Activated CD4-positive, alpha-beta T cell treated with anti-CD3 and anti-CD28 coated beads, Interleukin-2, amount 50 U/mL, for 16 hours (primary cell): ENCODE results near the gene SLIT1.
A peak's percentile ranks its signal among the peaks of the same experiment; 100 is the strongest.
"Not testable (repeated sequence)": the region's sequence is repeated elsewhere in the genome, so short reads cannot be mapped to it uniquely, and the experiment has no call there.

ENCODE experiments used
- DNase-seq: peaks from one replicate; pipeline ENCODE4 v3.0.0-alpha.2; 2020

SLIT1 gene

DNA sequence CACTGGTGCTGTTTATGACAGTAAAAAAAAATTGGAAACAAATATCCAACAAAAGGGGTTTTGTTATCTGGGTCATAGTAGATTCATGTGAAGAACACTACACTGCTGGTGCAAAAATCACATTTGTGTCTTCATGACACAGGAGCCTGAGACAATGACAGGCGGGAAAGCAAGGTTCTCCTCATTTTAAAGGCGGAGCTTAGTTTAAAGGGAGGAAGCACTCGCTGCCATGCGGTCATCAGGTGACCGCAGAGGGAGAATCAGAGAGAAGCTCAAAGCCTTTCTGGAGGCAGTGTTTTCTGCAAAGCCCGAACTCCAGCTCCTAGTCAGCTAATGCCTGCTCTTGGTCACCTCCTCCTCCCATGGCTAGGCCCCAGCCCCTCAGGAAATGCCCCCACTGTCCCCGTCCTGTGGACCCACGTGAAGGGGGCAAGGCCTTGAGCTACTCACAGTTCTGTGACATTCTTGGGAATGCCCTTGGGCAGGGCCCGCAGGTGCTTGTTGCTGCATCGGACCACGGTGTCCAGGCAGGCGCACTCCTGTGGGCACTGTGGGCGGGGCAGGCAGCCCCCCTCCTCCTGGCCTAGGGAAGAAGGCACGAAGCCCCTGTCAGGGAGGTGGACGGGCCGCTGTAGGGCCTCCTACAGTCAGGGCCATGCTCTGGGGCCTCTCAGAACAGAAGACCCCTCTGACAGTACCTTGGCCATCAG is 146.1 kb downstream of the SLIT1 start:
- DNase-seq, result no peak

DNA sequence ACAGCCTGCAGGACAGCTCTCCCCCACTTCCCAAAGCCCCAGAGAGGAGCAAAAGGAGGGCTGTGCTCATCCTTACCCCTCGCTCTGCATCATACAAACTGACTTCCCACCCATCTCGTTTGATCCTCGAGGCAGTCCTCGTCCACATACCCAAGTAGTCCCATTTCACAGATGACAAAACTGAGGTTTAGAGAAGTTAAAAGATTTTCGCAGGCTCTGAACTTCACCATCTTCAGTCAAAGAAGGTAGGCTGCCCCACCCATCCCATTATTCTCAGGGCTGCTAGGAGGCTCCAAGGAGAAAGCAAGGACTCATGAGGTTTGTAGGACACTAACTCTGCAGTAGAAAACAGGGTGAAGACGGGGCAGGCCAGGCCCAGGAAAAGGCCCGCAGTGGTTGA is 147.1 kb downstream of the SLIT1 start:
- DNase-seq, result no peak

DNA sequence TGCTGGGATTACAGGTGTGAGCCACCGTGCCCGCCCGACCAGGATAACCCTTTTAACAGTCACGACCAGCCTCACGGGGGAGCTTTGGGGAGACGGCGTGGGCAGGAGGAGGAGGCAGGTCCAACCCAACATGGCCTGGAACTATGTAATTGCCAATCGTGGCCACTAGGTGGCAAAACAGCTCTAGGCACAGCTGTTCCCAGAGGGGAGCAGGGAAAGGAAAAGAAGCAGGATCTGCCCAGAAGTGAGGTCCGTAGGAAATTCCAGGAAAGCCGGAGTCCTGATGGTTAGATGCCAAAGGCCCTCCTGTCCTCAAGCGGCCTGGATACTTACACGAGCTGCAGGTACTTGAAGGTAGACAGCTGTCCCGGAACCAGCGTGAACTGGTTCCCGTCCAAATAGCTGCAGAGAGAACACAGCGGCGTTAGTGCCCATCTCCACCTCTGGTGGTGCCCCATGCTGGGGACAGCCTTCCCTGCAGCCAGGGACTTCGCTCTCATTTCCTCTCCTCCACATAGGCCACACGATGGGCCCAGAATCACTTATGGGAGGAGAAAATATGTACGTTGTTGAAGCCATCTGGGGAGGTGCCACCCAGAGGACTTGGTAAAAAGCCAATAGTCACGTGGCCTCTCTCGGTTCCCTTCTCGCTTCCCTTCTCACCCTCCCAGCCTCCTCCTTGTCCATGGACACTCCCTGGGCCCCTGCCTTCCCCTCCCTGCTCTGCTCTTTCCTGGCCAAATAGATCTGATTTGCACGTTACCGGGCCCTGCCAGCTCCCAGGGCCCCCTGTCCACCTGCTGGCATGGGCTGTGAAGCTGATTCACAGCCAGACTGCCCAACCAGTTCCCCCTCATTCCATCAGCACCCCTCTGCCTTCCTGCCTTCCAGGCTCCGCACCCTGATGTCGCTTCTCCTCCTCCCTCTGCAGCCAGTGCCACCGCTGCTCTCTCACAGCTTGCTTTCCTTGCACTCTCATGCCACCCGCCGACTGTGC is 148.1 kb downstream of the SLIT1 start:
- peak; percentile 75 for DNase-seq

DNA sequence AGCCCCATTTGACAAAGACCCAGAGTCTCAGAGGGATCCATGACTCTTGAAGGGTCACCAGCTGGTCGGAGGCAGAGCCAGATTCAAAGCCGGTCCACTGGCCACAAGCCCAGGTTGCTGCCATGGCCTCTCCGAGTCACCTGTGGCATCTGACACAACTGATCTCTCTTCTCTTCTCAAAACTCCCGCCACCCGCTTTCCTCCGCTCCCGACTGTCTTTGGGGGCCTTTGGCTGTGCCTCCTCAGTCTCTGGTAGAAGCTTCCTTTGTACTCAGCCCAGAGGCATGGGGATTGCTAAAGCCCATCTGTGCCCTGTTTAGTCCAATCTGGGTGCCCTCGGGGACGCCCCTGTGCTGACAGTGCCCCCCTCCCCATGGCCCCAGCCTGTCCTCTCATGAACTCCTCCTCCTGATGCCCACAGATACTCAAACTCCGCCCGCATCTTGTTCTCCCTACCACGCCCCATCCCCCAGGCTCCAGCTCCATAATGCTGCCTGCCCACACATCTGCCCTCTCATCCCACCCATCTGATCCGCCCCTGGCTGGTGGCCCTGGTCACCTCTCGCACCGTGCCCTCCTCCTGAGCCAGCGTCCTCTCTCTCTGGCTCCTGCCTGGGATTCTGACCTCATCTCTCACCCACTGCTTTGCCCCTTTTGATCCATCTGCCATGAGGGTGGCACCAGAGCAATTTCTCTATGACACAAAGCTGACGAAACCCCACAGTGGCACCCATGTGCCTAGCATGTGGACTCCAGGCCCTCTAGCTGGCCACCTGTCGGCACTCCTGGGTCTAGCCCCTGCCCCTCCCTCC is 150.6 kb downstream of the SLIT1 start:
- DNase-seq, result no peak

DNA sequence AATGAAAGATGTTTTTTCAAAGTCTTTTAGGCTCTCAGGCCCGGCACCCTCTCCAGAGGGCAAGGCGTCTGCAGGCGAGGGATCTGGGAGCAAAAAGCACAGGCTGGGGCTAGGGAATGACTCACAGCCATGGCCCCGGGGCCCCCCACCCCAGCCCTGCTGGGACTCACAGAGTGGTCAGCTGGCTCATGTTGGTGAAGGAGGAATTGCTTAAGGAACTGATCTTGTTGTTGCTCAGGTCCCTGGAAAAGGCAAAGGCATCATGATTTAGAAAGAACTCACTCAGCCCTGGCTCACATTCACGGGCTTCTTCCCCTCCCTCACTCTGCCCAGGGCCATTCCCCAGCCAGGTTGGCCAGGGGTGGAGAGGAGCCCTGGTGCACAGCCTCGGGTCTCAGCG is 151.5 kb downstream of the SLIT1 start:
- no peak for DNase-seq

DNA sequence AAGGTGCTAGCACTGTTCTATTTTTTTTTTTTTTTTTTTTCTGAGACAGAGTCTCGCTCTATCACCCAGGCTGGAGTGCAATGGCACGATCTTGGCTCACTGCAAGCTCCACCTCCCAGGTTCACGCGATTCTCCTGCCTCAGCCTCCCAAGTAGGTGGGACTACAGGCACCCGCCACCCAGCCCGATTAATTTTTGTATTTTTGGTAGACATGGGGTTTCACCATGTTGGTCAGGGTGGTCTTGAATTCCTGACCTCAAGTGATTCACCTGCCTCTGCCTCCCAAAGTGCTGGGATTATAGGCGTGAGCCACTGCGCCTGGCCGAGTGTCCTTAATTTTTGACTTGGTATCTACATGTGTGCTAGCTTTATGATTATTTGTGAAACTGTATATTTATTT is 151.9 kb downstream of the SLIT1 start:
- not testable (repeated sequence) for DNase-seq

DNA sequence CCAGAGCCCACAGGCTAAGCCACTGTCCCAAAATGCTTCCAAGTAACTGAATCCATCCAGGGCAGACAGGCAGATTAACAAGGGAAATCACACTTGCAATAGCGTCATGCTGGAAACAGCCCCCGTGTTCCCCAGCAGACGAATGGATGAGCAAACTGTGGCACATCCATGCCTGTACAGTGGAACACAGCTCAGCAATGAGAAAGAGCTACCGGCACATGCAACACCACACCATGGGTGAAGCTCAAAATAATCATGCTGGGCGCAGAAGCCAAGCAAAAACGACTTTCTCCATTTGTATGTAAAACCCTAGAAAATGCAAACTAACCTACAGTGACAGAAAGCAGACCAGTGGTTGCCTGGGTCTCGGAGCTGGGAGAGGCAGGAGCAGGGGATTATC is 153.1 kb downstream of the SLIT1 start:
- no peak for DNase-seq

DNA sequence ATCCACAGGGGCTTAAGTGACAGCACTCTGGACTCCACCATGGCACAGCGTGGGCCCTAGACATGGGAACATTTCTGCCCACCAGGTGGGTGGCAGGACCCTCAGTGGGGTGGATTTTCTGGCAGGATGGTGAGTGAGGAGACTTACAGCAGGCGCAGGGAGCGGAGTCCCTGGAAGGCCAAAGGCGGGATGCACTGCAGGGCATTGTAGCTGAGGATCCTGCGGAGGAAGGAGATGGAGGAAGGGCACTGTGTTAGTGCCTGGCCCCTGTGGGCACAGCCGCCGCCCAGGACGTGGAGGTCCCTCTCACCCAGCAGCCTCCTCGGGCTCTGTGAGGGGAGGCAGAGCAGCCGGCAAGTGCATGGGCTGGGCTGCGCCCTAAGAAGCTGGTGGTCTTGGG is 154.3 kb downstream of the SLIT1 start:
- no peak for DNase-seq

DNA sequence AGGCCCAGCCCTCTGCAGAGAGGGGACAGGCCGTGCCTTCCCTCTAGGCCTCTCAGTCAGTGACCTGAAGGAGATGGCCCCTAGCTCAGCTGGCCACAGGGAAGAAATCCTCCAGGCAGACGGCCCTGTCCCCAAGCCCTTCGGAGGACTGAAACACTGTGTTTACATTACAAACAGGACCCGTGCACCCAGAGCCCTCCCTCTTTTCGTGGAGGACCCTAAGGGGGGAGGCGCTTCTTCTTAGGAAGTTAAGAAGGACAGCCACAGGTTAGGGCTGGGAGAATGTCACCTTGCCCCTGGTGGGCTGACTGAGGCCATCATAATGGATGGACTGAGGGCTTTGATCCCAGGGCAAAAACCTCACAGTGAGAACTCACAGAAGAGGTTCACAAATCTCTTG is 154.9 kb downstream of the SLIT1 start:
- DNase-seq, result no peak

DNA sequence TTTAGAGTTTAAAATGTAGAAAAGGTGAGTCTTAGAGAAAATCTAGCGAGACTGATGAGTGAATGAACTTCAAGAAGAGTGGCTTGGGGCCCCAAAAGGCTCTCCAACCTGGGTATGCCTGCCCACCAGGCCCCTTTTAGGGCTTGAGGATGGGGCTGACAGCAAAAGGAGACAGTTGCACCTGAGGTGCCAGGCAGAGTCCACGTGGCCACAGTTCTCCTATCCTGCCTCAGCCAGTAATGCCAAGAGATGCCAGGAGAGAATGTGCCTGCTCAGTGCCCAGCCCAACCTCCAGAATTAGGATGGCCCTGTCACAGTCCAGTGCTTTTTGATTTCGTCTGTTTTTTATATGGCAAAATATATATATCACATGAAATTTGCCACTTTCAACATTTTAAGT is 156.5 kb downstream of the SLIT1 start:
- no peak for DNase-seq

DNA sequence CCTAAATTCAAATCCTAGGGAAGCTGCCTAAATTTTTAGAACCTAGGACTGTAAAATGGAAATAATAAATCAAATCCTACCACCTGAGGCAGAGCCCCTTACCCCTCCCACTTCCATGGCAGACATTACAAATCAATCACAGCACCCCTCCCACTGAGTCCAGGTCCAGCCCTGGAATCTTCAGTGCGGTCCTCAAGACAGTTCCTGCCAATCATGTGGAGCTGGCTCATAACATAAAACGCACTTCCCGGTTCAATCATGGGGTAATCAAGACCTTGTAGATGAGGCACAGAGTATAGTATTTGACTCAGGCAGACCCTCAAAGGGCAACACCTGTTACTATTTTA is 157.0 kb downstream of the SLIT1 start:
- DNase-seq, result no peak

DNA sequence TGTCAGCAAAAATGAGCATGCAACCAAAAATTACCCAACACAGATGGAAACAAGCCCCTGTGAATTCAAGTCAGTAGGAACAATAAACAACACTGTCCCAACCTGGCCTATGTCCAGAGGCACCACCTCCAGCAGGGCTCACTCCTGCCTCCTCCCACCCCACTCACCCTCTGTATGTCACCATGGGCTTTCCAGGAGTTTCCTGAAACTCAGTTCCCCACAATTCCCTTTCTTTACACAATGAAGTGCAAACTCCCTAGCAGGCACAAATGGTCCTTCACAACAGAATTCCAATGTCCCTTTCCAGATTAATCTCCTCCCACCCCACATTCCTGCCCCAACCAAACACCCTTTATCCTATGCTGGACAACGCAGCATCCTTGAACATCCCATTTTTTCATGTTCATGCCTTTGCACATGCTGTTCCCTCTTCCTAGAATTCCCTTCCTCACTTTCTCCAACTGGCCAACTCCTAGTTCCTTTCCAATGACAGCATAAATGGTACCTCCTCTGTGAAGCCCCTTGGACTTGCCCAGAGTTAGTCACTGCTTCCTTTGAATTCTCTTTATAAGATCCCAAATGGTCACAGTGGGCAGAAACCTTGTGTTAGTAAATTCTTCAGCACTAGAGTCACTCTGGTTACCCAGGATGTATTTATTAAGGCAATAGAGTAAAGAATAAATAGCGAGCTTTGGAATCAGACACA is 157.5 kb downstream of the SLIT1 start:
- DNase-seq, result no peak

DNA sequence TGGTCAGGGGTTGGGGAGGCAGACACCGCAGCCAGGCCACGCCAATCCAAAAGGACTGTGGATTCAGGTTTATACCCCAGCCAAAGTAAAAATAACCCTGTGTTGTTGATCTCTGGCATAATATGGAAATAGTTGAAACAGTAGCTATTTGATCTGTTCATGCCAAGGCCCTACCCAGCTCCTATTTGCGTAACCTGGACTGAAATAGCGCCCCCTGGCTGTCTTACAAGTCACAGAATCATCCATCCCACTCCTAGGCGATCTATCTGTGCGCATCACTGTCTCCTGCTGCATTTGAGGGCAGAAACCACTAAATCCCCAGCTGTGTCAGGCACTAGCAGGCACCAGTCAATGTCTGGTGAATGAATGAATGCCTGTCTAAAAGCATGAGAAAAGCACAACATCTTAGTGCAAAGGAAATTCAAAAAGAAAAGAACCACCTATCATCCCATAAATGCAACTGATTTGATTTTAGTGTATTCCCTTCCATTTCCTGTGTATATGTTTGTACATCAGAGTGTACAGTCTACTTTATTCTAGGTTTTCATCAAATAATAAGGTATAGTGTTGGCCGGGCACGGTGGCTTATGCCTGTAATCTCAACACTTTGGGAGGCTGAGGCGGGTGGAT is 160.0 kb downstream of the SLIT1 start:
- peak; percentile 66 for DNase-seq

DNA sequence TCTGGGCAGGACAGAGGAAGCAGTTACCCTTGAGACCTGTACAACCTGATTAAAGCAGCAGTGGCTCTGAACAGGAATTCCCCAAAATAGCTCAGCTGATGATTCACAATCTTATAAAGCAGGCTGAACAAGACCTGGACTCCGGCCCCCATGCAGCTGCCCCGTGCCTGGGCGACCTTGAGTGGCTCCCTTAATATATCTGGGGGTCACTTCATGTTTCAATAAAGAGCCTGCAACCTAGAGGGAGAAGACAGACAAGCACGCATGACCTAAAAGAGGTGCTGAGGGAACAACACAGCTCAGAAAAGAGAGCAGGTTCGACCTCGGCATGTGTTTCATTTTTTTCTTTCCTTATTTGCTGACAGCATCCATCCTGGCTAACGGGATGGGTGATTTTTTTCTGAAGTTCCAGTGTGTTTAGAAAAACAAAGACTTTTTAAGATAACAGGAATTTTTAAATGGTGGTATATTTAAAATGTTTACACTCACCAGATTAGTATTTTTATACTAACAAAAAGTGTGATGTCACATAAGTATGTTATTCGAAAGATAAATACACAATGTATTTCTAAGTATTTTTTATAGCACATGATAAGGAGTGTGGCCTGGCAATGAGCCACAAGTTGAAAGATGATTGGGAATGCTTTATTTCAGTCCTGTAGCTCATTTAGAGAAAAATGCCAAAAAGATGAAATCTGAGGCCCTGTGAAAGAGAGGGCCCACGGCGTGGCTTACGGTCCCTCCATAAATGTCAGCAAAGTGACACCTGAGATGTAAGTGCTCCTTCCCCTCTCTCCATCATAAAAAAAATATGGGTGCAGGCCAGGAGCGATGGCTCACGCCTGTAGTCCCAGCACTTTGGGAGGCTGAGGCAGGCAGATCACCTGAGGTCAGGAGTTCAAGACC is 161.3 kb downstream of the SLIT1 start:
- no peak for DNase-seq

DNA sequence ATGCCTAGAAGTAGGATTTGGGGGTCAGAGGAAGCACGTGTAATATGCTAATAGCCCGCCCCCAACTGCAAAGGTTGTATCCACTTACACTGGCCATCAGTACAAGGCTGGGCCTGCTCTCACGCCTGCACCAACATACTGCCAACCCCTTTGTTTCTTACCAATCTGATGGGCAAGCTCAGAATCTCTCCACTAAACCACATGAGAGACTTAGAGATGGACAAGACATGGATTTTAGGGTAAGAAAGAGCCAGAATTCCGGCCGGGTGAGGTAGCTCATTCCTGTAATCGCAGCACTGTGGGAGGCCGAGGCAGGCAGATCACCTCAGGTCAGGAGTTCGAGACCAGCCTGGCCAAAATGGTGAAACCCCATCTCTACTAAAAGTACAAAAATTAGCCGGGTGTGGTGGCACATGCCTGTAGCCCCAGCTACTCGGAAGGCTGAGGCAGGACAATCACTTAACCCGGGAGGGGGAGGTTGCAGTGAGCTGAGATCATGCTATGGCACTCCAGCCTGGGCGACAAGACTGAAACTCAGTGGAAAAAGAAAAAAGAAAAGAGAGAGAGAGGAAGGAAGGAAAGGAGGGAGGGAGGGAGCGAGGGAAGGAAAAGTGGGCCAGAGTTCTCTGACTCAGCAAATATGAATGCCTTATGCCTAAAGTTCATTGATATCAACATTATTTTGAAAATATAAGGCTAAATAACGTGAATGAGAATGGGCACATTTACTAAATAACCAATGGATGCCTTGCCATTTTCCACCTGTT is 162.2 kb downstream of the SLIT1 start:
- no peak for DNase-seq

DNA sequence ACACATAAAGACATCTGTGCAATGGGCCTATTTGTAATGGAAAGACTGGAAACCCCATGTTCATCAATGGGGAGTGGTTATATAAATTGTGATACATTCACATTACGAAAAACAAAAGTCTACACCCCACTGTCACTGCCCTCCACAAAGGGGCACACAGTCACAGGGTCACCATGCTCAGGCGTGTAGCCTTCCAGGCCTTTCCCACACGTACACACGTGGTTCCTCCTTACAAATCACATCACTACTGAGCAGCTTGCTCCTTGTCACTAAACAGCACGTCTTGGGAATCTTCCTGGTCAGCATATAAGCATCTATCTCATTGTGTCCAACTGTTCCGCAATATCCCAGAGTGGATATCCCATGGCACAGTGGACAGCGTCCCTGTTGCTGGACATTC is 163.1 kb downstream of the SLIT1 start:
- DNase-seq, result no peak

DNA sequence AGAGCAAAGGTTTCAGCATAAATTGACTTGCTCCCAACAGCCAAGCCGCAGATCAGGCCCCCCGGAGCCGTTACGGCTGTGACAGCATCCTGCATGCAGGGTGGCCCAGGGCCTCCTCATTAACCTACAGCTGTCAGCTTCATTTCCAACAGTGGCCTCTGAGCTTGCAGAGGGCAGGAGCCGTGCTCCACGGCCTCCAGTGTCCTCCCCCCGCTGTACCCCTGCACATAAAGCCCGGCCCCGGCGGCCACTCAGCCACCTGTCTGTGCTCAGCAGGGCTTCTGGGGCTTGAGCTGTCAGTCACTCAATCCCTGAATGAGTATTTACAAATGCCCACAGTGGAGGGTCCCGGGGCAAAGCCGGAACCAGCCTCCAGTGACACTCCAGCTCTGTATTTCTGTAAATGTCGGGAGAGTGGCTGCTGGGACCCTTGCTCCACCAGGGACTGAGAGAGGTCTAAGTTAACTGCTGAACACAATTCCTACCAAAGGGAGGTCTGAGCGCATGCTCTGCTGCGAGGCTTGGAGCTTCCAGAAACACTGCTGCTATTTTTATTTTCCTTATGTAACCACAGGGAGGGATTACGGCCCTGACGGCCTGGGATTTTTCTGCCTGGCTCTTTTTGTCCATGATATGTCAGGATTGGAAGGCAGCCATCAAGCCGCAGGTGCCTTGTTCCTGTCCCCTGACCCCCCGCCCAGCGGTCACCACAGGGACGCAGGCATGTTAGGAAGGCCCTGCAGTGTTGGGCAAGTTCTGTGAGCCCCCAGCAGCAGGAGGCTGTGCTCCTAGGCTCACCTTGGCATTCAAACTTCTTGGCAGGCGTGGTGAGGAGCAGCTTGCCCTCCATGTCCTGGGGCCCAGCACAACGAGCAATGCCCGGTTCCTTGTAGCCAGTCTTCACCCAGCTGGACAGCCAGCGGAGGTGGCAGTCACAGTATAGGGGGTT is 165.0 kb downstream of the SLIT1 start:
- no peak for DNase-seq

DNA sequence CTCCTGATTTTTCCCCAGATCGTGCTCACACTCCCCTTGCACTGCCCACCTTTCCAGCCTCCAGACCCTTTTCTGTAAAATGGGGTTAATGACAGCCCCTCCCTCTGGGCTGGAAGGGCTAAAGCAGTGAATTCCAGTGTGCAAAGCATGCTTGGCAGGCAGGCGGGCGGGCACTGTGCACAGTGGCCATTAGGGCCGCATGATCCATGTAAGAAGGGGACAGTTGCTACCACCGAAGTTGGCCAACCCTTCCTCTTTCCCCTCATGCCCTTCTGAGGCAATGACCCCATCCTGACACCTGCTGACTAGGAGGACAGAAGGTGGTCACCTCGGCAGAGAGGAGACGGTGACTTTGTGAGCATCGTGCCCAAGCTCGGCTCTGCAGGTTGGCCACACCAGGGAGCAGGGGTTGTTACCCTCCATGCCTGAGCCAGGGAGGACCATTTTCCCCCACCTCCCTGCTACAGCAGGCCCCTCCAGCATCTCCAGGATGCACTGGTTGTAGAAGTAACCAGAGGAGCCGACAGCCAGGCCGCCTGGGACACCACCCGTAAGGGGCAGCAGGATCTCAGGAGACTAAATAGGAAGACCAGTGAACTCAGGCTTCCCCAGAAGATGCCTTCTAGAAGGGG is 166.4 kb downstream of the SLIT1 start:
- DNase-seq, result no peak
